IMR-90 (cell line): Measurements from ENCODE around the gene ENO4. TPM values are rescaled to one million over a fixed set of nuclear protein-coding genes. Genes with fewer than 3 reads are reported as not detected.

Experiments used
- ATAC-seq: fragments of 200-7000 bp; cut with Tn5 transposase; 2 replicates; pipeline ENCODE4 v1.9.1; 2020; ENCODE audit warnings: low read depth, mild to moderate bottlenecking, moderate library complexity
- BruUV-seq: library from RNA; stranded (reverse); fragments of 400-500 nt; replicated peaks from 2 replicates; lab custom pipeline; 2021; lab: Mats Ljungman, UMichigan
- CTCF ChIA-PET: fragments of 300-600 bp; formaldehyde crosslinking; extraction: SDS; loops from one replicate; lab custom pipeline; 2021; ENCODE audit warnings: antibody characterized with exemption; lab: Yijun Ruan, JAX
- POLR2A ChIA-PET: fragments of 300-600 bp; sonication (Branson Sonifier 250); formaldehyde crosslinking; loops from one replicate; lab custom pipeline; 2022; ENCODE audit warnings: antibody characterized with exemption; ENCODE audit not compliant: unreplicated experiment; lab: Charles Lee
- DNase-seq: peaks from one replicate; pipeline ENCODE4 v3.0.0; 2013
- H2AFZ ChIP-seq: replicated peaks from 2 replicates; pipeline ENCODE3; 2013; ENCODE audit warnings: low read length, mild to moderate bottlenecking; ENCODE audit not compliant: poor library complexity
- H2AK5ac ChIP-seq: 2 replicates; pipeline ENCODE4 v1.6.1; 2013; ENCODE audit warnings: low read depth, low read length, inconsistent platforms
- H2AK9ac ChIP-seq: replicated peaks from 2 replicates; pipeline ENCODE3; 2013; ENCODE audit warnings: mild to moderate bottlenecking, low read depth, low read length, moderate library complexity; ENCODE audit not compliant: poor library complexity
- H2BK120ac ChIP-seq: 2 replicates; pipeline ENCODE4 v1.6.1; 2013; ENCODE audit warnings: low read depth, low read length, inconsistent platforms
- H2BK15ac ChIP-seq: 3 replicates; pipeline ENCODE4 v1.6.1; 2013; ENCODE audit warnings: low read depth, low read length, inconsistent platforms
- H2BK20ac ChIP-seq: 2 replicates; pipeline ENCODE4 v1.6.1; 2013; ENCODE audit warnings: low read depth, mild to moderate bottlenecking, inconsistent platforms, low read length, moderate library complexity
- H2BK5ac ChIP-seq: 2 replicates; pipeline ENCODE4 v1.6.1; 2013; ENCODE audit warnings: mild to moderate bottlenecking, low read depth, low read length, inconsistent platforms; ENCODE audit not compliant: poor library complexity, severe bottlenecking
- H3K14ac ChIP-seq: replicated peaks from 2 replicates; pipeline ENCODE4 v1.6.1; 2013; ENCODE audit warnings: low read depth, low read length, inconsistent platforms
- H3K18ac ChIP-seq: 2 replicates; pipeline ENCODE4 v1.6.1; 2013; ENCODE audit warnings: low read depth, low read length, control low read depth
- H3K23ac ChIP-seq: 2 replicates; pipeline ENCODE4 v1.6.1; 2013; ENCODE audit warnings: low read depth, low read length, inconsistent platforms
- H3K27ac ChIP-seq: 2 replicates; pipeline ENCODE4 v1.5.1; 2013; ENCODE audit warnings: mild to moderate bottlenecking, control low read depth, low read length; ENCODE audit not compliant: insufficient read depth
- H3K27me3 ChIP-seq: 2 replicates; pipeline ENCODE4 v1.6.1; 2013; ENCODE audit warnings: low read length; ENCODE audit not compliant: control insufficient read depth, insufficient read depth
- H3K36me3 ChIP-seq: 2 replicates; pipeline ENCODE4 v1.6.1; 2013; ENCODE audit warnings: low read length, mixed read lengths; ENCODE audit not compliant: control insufficient read depth, insufficient read depth
- H3K4ac ChIP-seq: 2 replicates; pipeline ENCODE4 v1.6.1; 2013; ENCODE audit warnings: low read depth, low read length, inconsistent platforms
- H3K4me1 ChIP-seq: 2 replicates; pipeline ENCODE4 v1.6.1; 2013; ENCODE audit warnings: low read length, mixed read lengths; ENCODE audit not compliant: control insufficient read depth, insufficient read depth
- H3K4me2 ChIP-seq: 2 replicates; pipeline ENCODE4 v1.6.1; 2013; ENCODE audit warnings: low read depth, mild to moderate bottlenecking, control low read depth, low read length, moderate library complexity
- H3K4me3 ChIP-seq: 2 replicates; pipeline ENCODE4 v1.5.1; 2013; ENCODE audit warnings: low read depth, mild to moderate bottlenecking, control low read depth, low read length, moderate library complexity; ENCODE audit not compliant: insufficient read depth
- H3K56ac ChIP-seq: 2 replicates; pipeline ENCODE4 v1.6.1; 2013; ENCODE audit warnings: low read length, inconsistent platforms; ENCODE audit not compliant: insufficient read depth; ENCODE audit errors: extremely low read depth
- H3K79me1 ChIP-seq, 2 experiments: 2 replicates each; pipeline ENCODE4 v1.6.1; 2013; ENCODE audit warnings: low read length in 2 of 2, inconsistent platforms in 1 of 2, low read depth in 1 of 2
- H3K9ac ChIP-seq: 2 replicates; pipeline ENCODE4 v1.6.1; 2013; ENCODE audit warnings: low read depth, low read length, control low read depth
- H3K9me1 ChIP-seq: 2 replicates; pipeline ENCODE4 v1.6.1; 2013; ENCODE audit warnings: low read length, inconsistent platforms; ENCODE audit not compliant: insufficient read depth
- H3K9me3 ChIP-seq: 2 replicates; pipeline ENCODE4 v1.6.1; 2013; ENCODE audit warnings: low read length; ENCODE audit not compliant: control insufficient read depth, insufficient read depth
- H4K20me1 ChIP-seq: 2 replicates; pipeline ENCODE4 v1.6.1; 2013; ENCODE audit warnings: low read length, inconsistent platforms; ENCODE audit not compliant: insufficient read depth
- H4K5ac ChIP-seq: 2 replicates; pipeline ENCODE4 v1.6.1; 2013; ENCODE audit warnings: mild to moderate bottlenecking, low read depth, low read length, control low read depth
- H4K8ac ChIP-seq, 2 experiments: 2 replicates each; pipeline ENCODE4 v1.6.1; 2013; ENCODE audit warnings: low read depth in 2 of 2, low read length in 2 of 2, control low read depth in 1 of 2, inconsistent platforms in 1 of 2
- H4K91ac ChIP-seq: 2 replicates; pipeline ENCODE4 v1.6.1; 2013; ENCODE audit warnings: low read depth, low read length, inconsistent platforms; ENCODE audit not compliant: insufficient read depth
- BHLHE40 ChIP-seq: fragments of 150-350 bp; IDR thresholded peaks from 2 replicates; pipeline ENCODE4 v1.6.1; 2016; ENCODE audit warnings: mild to moderate bottlenecking, low read depth, low read length
- CEBPB ChIP-seq: IDR thresholded peaks from 2 replicates; pipeline ENCODE4 v1.6.1; 2012; ENCODE audit warnings: low read depth, low read length, improper control_type of control experiment
- CHD1 ChIP-seq: IDR thresholded peaks from 2 replicates; pipeline ENCODE4 v1.6.1; 2012; ENCODE audit warnings: low read depth, low read length, improper control_type of control experiment
- FOS ChIP-seq: fragments of 150-350 bp; IDR thresholded peaks from 2 replicates; pipeline ENCODE4 v1.6.1; 2016; ENCODE audit warnings: low read depth, low read length
- MAFK ChIP-seq: IDR thresholded peaks from 2 replicates; pipeline ENCODE4 v1.6.1; 2012; ENCODE audit warnings: low read depth, low read length, improper control_type of control experiment
- MAZ ChIP-seq: IDR thresholded peaks from 2 replicates; pipeline ENCODE4 v1.6.1; 2012; ENCODE audit warnings: low read depth, mild to moderate bottlenecking, low read length, improper control_type of control experiment, moderate library complexity, borderline replicate concordance
- MXI1 ChIP-seq: IDR thresholded peaks from 2 replicates; pipeline ENCODE4 v1.6.1; 2012; ENCODE audit warnings: low read depth, mild to moderate bottlenecking, low read length, moderate library complexity, borderline replicate concordance
- NFE2L2 ChIP-seq: fragments of 150-350 bp; IDR thresholded peaks from 2 replicates; pipeline ENCODE4 v1.6.1; 2016; ENCODE audit warnings: low read depth, mild to moderate bottlenecking, low read length
- POLR2A ChIP-seq: IDR thresholded peaks from 2 replicates; pipeline ENCODE4 v1.6.1; 2012; ENCODE audit warnings: mild to moderate bottlenecking, low read depth, low read length
- RAD21 ChIP-seq: IDR thresholded peaks from 2 replicates; pipeline ENCODE4 v1.6.1; 2012; ENCODE audit warnings: low read length, improper control_type of control experiment
- RCOR1 ChIP-seq: IDR thresholded peaks from 2 replicates; pipeline ENCODE4 v1.6.1; 2012; ENCODE audit warnings: mild to moderate bottlenecking, low read length, improper control_type of control experiment; ENCODE audit not compliant: insufficient replicate concordance
- RFX5 ChIP-seq: IDR thresholded peaks from 2 replicates; pipeline ENCODE4 v1.8.0; 2012; ENCODE audit warnings: low read depth, mild to moderate bottlenecking, low read length, moderate library complexity
- SMC3 ChIP-seq: fragments of 150-350 bp; IDR thresholded peaks from 2 replicates; pipeline ENCODE4 v1.6.1; 2016; ENCODE audit warnings: low read depth, mild to moderate bottlenecking, antibody characterized with exemption, low read length, moderate library complexity
- WGBS, 2 experiments: methylation state at CpG; one replicate each; pipeline versions ENCODE4 v1.1.5 to v1.1.7; 2013; ENCODE audit warnings: missing lambda C conversion rate in 2 of 2; ENCODE audit not compliant: insufficient read length in 1 of 2; ENCODE audit errors: extremely low coverage in 2 of 2; 5-methylcytosine and 5-hydroxymethylcytosine counted together
- dilution Hi-C: fragments of 300-500 bp; cut with HindIII; formaldehyde crosslinking; loops from one replicate; pipeline ENCODE4 v1.14.3; 2018; ENCODE audit warnings: low sequenced_read_pairs; ENCODE audit not compliant: unreplicated experiment
- in situ Hi-C: fragments of 300-500 bp; cut with MboI; formaldehyde crosslinking; loops from 3 replicates; pipeline ENCODE4 v1.14.3; 2019; ENCODE audit warnings: low sequenced_read_pairs, inconsistent platforms, mixed read lengths
- intact Hi-C: fragments of 100-400 bp; cut with micrococcal nuclease; formaldehyde crosslinking; loops from 2 replicates; pipeline ENCODE4 v1.10.0; 2022
- polyA plus RNA-seq, 3 experiments: library from polyadenylated mRNA; depleted of rRNA; stranded (reverse); fragments of >200 nt; gene quantifications; 2 replicates each; pipeline ENCODE4 v1.2.3, GENCODE V29; 2012; ENCODE audit warnings: low replicate concordance in 1 of 3
- total RNA-seq: library from RNA; depleted of rRNA; stranded (reverse); fragments of >200 nt; gene quantifications from 2 replicates; pipeline ENCODE4 v1.2.3, GENCODE V29; 2012
- TF ChIP-seq, protein P1 (sequence below): conservative IDR thresholded peaks from 2 replicates; pipeline ENCODE4 v1.5.1; 2012; ENCODE audit warnings: mild to moderate bottlenecking, low read depth, low read length, improper control_type of control experiment
- TF ChIP-seq, protein P2 (sequence below): fragments of 150-350 bp; IDR thresholded peaks from 2 replicates; pipeline ENCODE4 v1.6.1; 2017; ENCODE audit warnings: mild to moderate bottlenecking, antibody characterized with exemption, low read length, low read depth
- TF ChIP-seq, protein P3 (sequence below): fragments of 150-350 bp; IDR thresholded peaks from 2 replicates; pipeline ENCODE4 v1.6.1; 2016; ENCODE audit warnings: low read depth, mild to moderate bottlenecking, low read length, moderate library complexity, borderline replicate concordance

The ENO4 gene
- total and polyA plus RNA-seq, 2 of the 4 experiments (the other 2 are of a cell fraction): under 0.01 to 0.05 TPM

DNA sequence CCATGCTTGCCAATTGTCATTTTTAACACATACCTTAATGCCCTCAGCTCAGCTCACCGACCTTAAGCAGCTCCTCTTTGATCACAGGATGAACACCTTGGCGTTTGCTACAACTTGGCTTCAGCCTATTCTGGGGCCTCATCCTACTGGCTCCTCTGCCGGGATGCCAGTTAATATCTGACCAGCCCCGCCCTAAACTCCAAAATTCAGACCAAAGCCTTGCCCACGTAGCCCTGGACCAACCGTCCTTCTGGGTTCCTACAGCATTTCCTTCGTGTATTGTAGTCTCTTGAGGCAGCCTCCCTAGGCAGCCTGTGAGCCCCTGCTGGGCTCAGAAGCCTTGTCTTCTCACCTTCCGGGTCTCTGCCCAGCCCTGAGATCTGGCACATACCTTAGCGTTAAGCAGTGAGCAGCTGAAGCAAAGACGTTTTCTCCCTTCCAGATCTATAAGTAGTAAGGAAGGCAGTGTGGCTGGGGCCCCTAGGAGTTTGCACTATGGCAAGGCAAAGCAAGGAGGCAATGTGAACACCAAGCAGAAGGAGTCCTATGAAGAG, 836 bp downstream of the ENO4 start:
- TF ChIP-seq MAFK (no peak), RAD21 (no peak), RCOR1 (no peak), MAZ (no peak), BHLHE40 (no peak), POLR2A (no peak), FOS (no peak), CEBPB (no peak), MXI1 (no peak), CHD1 (no peak), NFE2L2 (no peak), SMC3 (no peak), RFX5 (no peak)
- TF ChIP-seq, protein P1, sequence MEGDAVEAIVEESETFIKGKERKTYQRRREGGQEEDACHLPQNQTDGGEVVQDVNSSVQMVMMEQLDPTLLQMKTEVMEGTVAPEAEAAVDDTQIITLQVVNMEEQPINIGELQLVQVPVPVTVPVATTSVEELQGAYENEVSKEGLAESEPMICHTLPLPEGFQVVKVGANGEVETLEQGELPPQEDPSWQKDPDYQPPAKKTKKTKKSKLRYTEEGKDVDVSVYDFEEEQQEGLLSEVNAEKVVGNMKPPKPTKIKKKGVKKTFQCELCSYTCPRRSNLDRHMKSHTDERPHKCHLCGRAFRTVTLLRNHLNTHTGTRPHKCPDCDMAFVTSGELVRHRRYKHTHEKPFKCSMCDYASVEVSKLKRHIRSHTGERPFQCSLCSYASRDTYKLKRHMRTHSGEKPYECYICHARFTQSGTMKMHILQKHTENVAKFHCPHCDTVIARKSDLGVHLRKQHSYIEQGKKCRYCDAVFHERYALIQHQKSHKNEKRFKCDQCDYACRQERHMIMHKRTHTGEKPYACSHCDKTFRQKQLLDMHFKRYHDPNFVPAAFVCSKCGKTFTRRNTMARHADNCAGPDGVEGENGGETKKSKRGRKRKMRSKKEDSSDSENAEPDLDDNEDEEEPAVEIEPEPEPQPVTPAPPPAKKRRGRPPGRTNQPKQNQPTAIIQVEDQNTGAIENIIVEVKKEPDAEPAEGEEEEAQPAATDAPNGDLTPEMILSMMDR: no peak
- TF ChIP-seq, protein P2, sequence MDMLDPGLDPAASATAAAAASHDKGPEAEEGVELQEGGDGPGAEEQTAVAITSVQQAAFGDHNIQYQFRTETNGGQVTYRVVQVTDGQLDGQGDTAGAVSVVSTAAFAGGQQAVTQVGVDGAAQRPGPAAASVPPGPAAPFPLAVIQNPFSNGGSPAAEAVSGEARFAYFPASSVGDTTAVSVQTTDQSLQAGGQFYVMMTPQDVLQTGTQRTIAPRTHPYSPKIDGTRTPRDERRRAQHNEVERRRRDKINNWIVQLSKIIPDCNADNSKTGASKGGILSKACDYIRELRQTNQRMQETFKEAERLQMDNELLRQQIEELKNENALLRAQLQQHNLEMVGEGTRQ: no peak
- TF ChIP-seq, protein P3, sequence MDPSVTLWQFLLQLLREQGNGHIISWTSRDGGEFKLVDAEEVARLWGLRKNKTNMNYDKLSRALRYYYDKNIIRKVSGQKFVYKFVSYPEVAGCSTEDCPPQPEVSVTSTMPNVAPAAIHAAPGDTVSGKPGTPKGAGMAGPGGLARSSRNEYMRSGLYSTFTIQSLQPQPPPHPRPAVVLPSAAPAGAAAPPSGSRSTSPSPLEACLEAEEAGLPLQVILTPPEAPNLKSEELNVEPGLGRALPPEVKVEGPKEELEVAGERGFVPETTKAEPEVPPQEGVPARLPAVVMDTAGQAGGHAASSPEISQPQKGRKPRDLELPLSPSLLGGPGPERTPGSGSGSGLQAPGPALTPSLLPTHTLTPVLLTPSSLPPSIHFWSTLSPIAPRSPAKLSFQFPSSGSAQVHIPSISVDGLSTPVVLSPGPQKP: no peak
- Histone ChIP-seq H2AK5ac (no peak overlapping the region), H2BK120ac (no peak overlapping the region), H3K56ac (no peak overlapping the region), H4K5ac (peak overlapping the region; percentile 73), H3K9me1 (no peaks in the 10 kb centered on the region), H3K18ac (no peak overlapping the region), H3K79me1 (no peaks in the 10 kb centered on the region), H4K8ac (peak overlapping the region; percentile 61 to 62; a peak in 3 of 4 replicates), H3K4me2 (peak overlapping the region; percentile 83; the same call in 1 of the 2 replicates), H2BK20ac (no peak overlapping the region), H3K14ac (no peak overlapping the region), H3K36me3 (no peaks in the 10 kb centered on the region), H3K27me3 (peaks cover 14% of the 10 kb centered on the region), H3K4ac (no peak overlapping the region), H3K27ac (no peak overlapping the region), H3K9me3 (no peaks in the 10 kb centered on the region), H4K91ac (no peak overlapping the region), H2BK15ac (no peak overlapping the region), H2AK9ac (no peak overlapping the region), H3K23ac (no peak overlapping the region), H2BK5ac (no peak overlapping the region), H3K4me3 (peak overlapping the region; percentile 76), H3K4me1 (peaks cover 3% of the 10 kb centered on the region; the same call in 1 of the 2 replicates), H4K20me1 (no peaks in the 10 kb centered on the region), H2AFZ (peak overlapping the region; percentile 93), H3K9ac (peak overlapping the region; percentile 69)
- ATAC-seq (no peak), DNase-seq (no peak)
- in situ Hi-C loops: no loop called here
- dilution Hi-C loops: no loop called here
- no TSS peak for BruUV-seq
- WGBS, 2 experiments: no CpG with 5 or more reads among the region's 10 CpGs
- CTCF ChIA-PET: interaction anchor here (0.6 to 0.8 kb wide), 2 partner anchors 13 to 194 kb away, joined by 3 read pairs; no protein-coding TSS in a partner anchor
- intact Hi-C loops: no loop called here
- POLR2A ChIA-PET: no interaction called here
